Activated CD8-positive, alpha-beta T cell treated with anti-CD3 and anti-CD28 coated beads for 36 hours (primary cell): ENCODE data around the gene P3H2. TPM values are rescaled to one million over a fixed set of nuclear protein-coding genes. Genes with fewer than 3 reads are reported as not detected.
"Not testable (repeated sequence)": the region's sequence is repeated elsewhere in the genome, so short reads cannot be mapped to it uniquely, and the experiment has no call there.

Experiments used
- ATAC-seq: fragments of 200-7000 bp; cut with Tn5 transposase; one replicate; pipeline ENCODE4 v1.10.0; 2021; ENCODE audit warnings: mild to moderate bottlenecking, moderate library complexity
- CTCF ChIA-PET: fragments of 350-600 bp; sonication (Branson Sonifier 250); formaldehyde crosslinking; loops from one replicate; lab custom pipeline; 2021; ENCODE audit warnings: antibody characterized with exemption; lab: Charles Lee
- POLR2A ChIA-PET: fragments of 350-600 bp; sonication (Branson Sonifier 250); formaldehyde crosslinking; loops from one replicate; lab custom pipeline; 2021; ENCODE audit warnings: antibody characterized with exemption; lab: Charles Lee
- DNase-seq: peaks from one replicate; pipeline ENCODE4 v3.0.0-alpha.2; 2020
- H3K27ac Mint-ChIP-seq: one replicate; pipeline ENCODE4 v1.8.0; 2021; ENCODE audit warnings: mild to moderate bottlenecking, mixed read lengths
- H3K27me3 Mint-ChIP-seq: one replicate; pipeline ENCODE4 v1.8.0; 2021; ENCODE audit warnings: mixed read lengths
- H3K36me3 Mint-ChIP-seq: one replicate; pipeline ENCODE4 v1.8.0; 2021; ENCODE audit warnings: low read depth, mixed read lengths
- H3K4me1 Mint-ChIP-seq: one replicate; pipeline ENCODE4 v1.8.0; 2021; ENCODE audit warnings: low read depth, mixed read lengths
- H3K4me3 Mint-ChIP-seq: one replicate; pipeline ENCODE4 v1.8.0; 2021; ENCODE audit warnings: mild to moderate bottlenecking, moderate library complexity, mixed read lengths
- H3K9me3 Mint-ChIP-seq: one replicate; pipeline ENCODE4 v1.8.0; 2021; ENCODE audit warnings: mixed read lengths
- intact Hi-C: fragments of 100-400 bp; cut with micrococcal nuclease; formaldehyde crosslinking; loops from one replicate; pipeline ENCODE4 v1.10.0; 2022
- total RNA-seq, 2 experiments: library from RNA; stranded (reverse); gene quantifications; one replicate each; pipeline ENCODE4 v1.2.3, GENCODE V29; 2021
- TF ChIP-seq, protein P1 (sequence below): fragments of 200-600 bp; IDR thresholded peaks from one replicate; pipeline ENCODE4 v1.8.0; 2022; ENCODE audit warnings: antibody characterized with exemption, mild to moderate bottlenecking

The P3H2 gene
- total RNA-seq, 2 experiments from 2014 or later: not detected

DNA sequence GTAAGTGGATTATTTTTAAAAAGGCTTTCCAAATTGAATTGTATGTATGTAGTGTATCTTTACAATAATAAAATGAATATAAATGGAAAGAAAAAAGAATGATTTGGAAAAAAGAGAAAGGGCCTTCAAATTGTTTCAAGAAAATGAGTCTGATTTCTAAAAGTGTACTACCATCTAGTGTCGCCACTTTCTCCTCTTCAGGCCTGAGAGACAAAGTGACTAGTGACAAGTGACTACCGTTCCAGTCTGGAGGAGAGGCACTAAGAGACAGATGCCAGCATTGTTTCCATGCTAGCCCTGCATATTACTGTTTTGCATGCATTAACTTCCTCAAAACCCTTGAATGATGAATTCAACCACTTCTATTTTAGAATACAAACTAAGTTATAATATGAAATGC is 39.3 kb downstream of the P3H2 start:
- Mint-ChIP-seq H3K36me3 (no peaks in the 10 kb centered on the region), H3K4me1 (no peaks in the 10 kb centered on the region), H3K4me3 (no peak overlapping the region), H3K27ac (no peak overlapping the region), H3K27me3 (peaks cover 9% of the 10 kb centered on the region), H3K9me3 (no peaks in the 10 kb centered on the region)
- ChIA-PET POLR2A (no interaction called here), CTCF (no interaction called here)
- TF ChIP-seq, protein P1, sequence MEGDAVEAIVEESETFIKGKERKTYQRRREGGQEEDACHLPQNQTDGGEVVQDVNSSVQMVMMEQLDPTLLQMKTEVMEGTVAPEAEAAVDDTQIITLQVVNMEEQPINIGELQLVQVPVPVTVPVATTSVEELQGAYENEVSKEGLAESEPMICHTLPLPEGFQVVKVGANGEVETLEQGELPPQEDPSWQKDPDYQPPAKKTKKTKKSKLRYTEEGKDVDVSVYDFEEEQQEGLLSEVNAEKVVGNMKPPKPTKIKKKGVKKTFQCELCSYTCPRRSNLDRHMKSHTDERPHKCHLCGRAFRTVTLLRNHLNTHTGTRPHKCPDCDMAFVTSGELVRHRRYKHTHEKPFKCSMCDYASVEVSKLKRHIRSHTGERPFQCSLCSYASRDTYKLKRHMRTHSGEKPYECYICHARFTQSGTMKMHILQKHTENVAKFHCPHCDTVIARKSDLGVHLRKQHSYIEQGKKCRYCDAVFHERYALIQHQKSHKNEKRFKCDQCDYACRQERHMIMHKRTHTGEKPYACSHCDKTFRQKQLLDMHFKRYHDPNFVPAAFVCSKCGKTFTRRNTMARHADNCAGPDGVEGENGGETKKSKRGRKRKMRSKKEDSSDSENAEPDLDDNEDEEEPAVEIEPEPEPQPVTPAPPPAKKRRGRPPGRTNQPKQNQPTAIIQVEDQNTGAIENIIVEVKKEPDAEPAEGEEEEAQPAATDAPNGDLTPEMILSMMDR: no peak
- ATAC-seq: no peak
- no peak for DNase-seq
- intact Hi-C loops: no loop called here

DNA sequence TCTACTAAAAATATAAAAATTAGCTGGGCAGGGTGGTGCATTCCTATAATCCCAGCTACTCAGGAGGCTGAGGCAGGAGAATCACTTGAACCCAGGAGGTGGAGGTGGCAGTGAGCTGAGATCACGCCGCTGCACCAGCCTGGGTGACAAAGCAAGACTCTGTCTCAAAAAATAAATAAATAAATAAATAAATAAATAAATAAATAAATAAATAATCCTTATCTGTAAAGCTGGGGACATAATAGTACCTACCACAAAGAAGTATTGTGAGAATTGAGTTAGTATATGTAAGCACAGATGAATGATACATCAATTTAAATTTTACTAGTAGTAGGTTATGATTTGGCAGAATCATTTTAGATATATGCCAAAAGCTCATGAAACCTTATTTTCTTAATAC is 41.5 kb downstream of the P3H2 start:
- POLR2A ChIA-PET, H3K4me3 Mint-ChIP-seq, CTCF ChIA-PET, H3K36me3 Mint-ChIP-seq, H3K27ac Mint-ChIP-seq, intact Hi-C loops, ATAC-seq, H3K9me3 Mint-ChIP-seq, H3K4me1 Mint-ChIP-seq, DNase-seq: not testable (repeated sequence)
- peaks cover 11% of the 10 kb centered on the region for H3K27me3 Mint-ChIP-seq

DNA sequence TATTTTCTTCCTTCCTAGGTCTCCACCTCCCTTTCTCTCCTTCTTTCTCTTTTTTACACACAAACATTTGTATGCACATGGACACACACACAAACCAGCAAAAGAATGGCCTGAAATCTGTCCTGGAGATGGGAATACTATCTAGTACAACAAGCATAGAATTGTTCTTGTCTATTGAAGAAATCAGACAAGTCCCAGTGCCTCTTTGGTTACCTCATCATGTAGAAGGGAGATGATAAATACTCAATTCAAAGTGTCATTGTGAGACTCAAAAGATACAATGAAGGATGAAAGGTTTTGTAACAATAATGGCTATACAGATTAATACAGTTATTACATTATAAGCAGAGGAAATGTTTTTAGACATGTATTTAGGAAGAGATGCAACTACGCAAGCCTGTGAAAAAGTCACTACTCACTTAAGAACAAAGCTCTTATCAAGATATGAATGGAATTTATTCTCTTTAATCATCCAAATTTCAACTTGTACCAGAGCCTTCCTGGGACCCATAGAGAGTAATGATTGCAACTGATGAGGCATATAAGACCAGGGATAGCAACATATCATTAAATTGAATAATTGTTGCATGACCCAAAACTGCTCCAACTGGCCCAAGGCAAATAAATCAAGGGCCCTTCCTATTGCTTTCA is 43.2 kb downstream of the P3H2 start:
- H3K4me3 Mint-ChIP-seq: no peak overlapping the region

DNA sequence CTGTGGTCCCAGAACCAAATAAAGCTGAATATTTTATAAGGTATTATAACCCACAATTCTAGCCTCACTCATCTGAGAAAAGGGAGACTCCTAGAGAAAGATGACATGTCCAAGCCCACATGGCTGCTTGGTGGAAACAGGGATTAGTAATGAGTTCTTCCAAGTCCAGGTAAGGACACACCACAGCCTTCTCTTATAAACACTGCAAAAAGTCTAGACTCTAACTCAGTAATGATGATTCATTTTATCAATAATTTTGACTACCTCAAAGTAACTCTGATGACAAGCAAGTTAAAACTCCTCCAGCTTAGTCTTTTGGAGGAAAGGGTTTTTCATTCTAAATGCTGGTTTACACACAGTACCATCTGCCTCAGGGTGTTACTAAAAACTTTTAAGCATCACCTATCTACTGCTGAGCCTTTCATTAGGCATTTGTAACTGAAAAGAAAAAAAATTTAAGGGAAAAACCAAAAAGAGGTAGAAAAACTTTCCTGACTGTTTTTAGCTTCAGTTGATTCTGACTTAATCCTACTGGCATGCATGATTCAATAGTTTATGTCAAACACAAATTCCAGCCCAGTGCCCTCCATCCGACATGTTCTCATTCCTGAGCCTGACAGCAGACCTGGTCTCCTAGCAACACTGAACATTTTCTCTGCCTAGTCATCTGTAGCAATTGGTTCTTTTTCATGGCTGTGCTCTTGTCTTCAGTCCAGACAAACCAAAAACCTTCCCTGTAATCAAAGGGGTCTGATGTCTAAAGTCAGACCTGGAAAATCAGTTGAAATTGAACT is 43.9 kb downstream of the P3H2 start:
- H3K4me3 Mint-ChIP-seq: no peak overlapping the region
- TF ChIP-seq, protein P1: no peak
- ATAC-seq: no peak
- H3K27ac Mint-ChIP-seq: no peak overlapping the region
- H3K27me3 Mint-ChIP-seq: peaks cover 12% of the 10 kb centered on the region
- ChIA-PET CTCF (interaction anchor here (1.1 kb wide), 1 partner anchor 43 kb away, joined by 3 read pairs; no protein-coding TSS in a partner anchor), POLR2A (no interaction called here)
- no peaks in the 10 kb centered on the region for H3K36me3 Mint-ChIP-seq
- H3K9me3 Mint-ChIP-seq: no peaks in the 10 kb centered on the region
- intact Hi-C loops: no loop called here
- no peak for DNase-seq
- H3K4me1 Mint-ChIP-seq: no peaks in the 10 kb centered on the region

More for the DNA sequence above, 43.2 kb downstream of the P3H2 start:
- Mint-ChIP-seq H3K36me3 (no peaks in the 10 kb centered on the region), H3K4me1 (no peaks in the 10 kb centered on the region), H3K27ac (no peak overlapping the region), H3K27me3 (peaks cover 12% of the 10 kb centered on the region), H3K9me3 (no peaks in the 10 kb centered on the region)
- TF ChIP-seq, protein P1: no peak
- DNase-seq (no peak), ATAC-seq (no peak)
- intact Hi-C loops: no loop called here
- ChIA-PET POLR2A (no interaction called here), CTCF (no interaction called here)

DNA sequence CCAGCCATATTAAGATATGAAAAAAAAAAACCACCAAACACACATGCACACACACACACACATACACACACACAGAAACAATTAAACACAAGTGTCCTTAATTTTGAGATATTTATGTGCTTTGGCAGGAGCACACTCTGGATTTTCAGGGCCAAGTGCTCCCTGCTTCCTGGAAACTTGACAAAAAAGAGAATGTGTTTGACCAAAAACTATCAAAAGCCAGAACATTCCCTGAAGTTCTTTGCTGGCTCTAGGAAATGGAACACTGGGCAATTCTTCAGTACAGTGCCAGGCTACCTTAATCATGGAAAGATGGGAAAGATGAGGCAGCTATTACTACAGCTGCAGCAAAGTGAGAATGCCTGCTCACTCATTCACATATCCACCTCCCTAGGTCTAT is 44.6 kb downstream of the P3H2 start:
- Mint-ChIP-seq H3K27me3 (peaks cover 16% of the 10 kb centered on the region), H3K36me3 (no peaks in the 10 kb centered on the region), H3K4me1 (no peaks in the 10 kb centered on the region), H3K4me3 (no peak overlapping the region), H3K27ac (no peak overlapping the region), H3K9me3 (no peaks in the 10 kb centered on the region)
- no peak for DNase-seq
- intact Hi-C loops: no loop called here
- TF ChIP-seq, protein P1: no peak
- ATAC-seq: no peak
- CTCF ChIA-PET: interaction anchor here (1.1 kb wide), 1 partner anchor 42 kb away, joined by 3 read pairs; no protein-coding TSS in a partner anchor
- POLR2A ChIA-PET: no interaction called here
